Stimulated activated CD4-positive, alpha-beta T cell treated with anti-CD3 and anti-CD28 coated beads, Interleukin-1b, Interleukin-23, amount 100 ng/mL, for 48 hours (primary cell): ENCODE measurements around the gene SIGLEC5.
A peak's percentile ranks its signal among the peaks of the same experiment; 100 is the strongest.

Experiments used
- DNase-seq: peaks from one replicate; pipeline ENCODE4 v3.0.0-alpha.2; 2020

Gene SIGLEC5

GRCh38 chr19:51627491-51628138, 2.6 kb downstream of the SIGLEC5 start:
- DNase-seq = no peak

GRCh38 chr19:51626675-51627074, 3.5 kb downstream of the SIGLEC5 start:
- no peak for DNase-seq

GRCh38 chr19:51621178-51621577, 9.0 kb downstream of the SIGLEC5 start:
- DNase-seq = no peak

GRCh38 chr19:51615991-51616390, 14.2 kb downstream of the SIGLEC5 start:
- DNase-seq = no peak

- DNase-seq = no peak
These were observed 15.4 kb downstream of the SIGLEC5 start for GRCh38 chr19:51614789-51615188.

GRCh38 chr19:51610576-51610975, 19.6 kb downstream of the SIGLEC5 start:
- DNase-seq = no peak

GRCh38 chr19:51607920-51608562, 22.2 kb downstream of the SIGLEC5 start:
- peak; percentile 67 for DNase-seq

GRCh38 chr19:51607077-51607476, 23.1 kb downstream of the SIGLEC5 start:
- peak; percentile 42 for DNase-seq

- no peak for DNase-seq
These were observed 27.9 kb downstream of the SIGLEC5 start for GRCh38 chr19:51602189-51602854.

- DNase-seq = no peak
These were observed 29.1 kb downstream of the SIGLEC5 start for GRCh38 chr19:51600940-51601580.

GRCh38 chr19:51599084-51599483, 31.1 kb downstream of the SIGLEC5 start:
- no peak for DNase-seq

GRCh38 chr19:51598159-51598915, 31.9 kb downstream of the SIGLEC5 start:
- no peak for DNase-seq

GRCh38 chr19:51595190-51596175, 34.7 kb downstream of the SIGLEC5 start:
- no peak for DNase-seq

GRCh38 chr19:51594774-51595109, 35.5 kb downstream of the SIGLEC5 start:
- DNase-seq = no peak

- DNase-seq = peak; percentile 97
These were observed 36.0 kb downstream of the SIGLEC5 start for GRCh38 chr19:51593969-51594773.

- no peak for DNase-seq
These were observed 36.9 kb downstream of the SIGLEC5 start for GRCh38 chr19:51593138-51593890.

GRCh38 chr19:51592521-51592920, 37.7 kb downstream of the SIGLEC5 start:
- no peak for DNase-seq

GRCh38 chr19:51590441-51590840, 39.8 kb downstream of the SIGLEC5 start:
- DNase-seq = no peak

- no peak for DNase-seq
These were observed 40.7 kb downstream of the SIGLEC5 start for GRCh38 chr19:51589511-51589910.
